ENCODE data around the gene OXGR1. TPM values are rescaled to one million over a fixed set of nuclear protein-coding genes. Genes with fewer than 3 reads are reported as not detected.

The OXGR1 gene
- total RNA-seq, 1 experiment from 2014 or later = not detected

DNA sequence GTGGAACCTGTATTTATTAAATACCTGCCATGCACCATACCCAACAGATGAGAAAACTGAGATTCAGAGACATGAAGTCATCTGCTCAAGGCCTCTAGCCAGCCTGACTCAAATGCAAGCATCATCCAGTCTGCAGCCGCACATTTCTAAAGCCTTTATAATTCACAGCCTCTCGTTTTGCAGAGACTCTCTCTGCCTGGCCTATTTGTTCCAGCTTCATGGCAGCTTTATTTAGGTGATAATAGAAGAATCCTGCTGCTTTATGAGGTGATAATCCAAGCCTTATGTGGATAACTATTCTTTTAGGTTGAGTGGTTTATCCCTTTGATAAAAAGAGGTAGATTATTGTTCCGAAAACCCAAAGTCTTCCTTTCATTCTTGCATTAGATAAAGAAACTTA, 58.4 kb downstream of the OXGR1 start:
- intact Hi-C loops (cut with micrococcal nuclease; ENCODE audit: unreplicated experiment) = no loop called here
- ChIA-PET CTCF (no interaction called here), POLR2A (no interaction called here)
- H3K9me3 ChIP-seq (ENCODE audit: control insufficient read depth, insufficient read depth, low read depth, low read length) = no peaks in the 10 kb centered on the region
- no peak overlapping the region for H3K27ac ChIP-seq (ENCODE audit: low read length)
- BruUV-seq (replicated peaks) = no TSS peak
- TF ChIP-seq POLR2AphosphoS5 (IDR thresholded peaks at IDR 0.05; ENCODE audit: low read depth, low read length) = no peak
- TF ChIP-seq, protein P1, sequence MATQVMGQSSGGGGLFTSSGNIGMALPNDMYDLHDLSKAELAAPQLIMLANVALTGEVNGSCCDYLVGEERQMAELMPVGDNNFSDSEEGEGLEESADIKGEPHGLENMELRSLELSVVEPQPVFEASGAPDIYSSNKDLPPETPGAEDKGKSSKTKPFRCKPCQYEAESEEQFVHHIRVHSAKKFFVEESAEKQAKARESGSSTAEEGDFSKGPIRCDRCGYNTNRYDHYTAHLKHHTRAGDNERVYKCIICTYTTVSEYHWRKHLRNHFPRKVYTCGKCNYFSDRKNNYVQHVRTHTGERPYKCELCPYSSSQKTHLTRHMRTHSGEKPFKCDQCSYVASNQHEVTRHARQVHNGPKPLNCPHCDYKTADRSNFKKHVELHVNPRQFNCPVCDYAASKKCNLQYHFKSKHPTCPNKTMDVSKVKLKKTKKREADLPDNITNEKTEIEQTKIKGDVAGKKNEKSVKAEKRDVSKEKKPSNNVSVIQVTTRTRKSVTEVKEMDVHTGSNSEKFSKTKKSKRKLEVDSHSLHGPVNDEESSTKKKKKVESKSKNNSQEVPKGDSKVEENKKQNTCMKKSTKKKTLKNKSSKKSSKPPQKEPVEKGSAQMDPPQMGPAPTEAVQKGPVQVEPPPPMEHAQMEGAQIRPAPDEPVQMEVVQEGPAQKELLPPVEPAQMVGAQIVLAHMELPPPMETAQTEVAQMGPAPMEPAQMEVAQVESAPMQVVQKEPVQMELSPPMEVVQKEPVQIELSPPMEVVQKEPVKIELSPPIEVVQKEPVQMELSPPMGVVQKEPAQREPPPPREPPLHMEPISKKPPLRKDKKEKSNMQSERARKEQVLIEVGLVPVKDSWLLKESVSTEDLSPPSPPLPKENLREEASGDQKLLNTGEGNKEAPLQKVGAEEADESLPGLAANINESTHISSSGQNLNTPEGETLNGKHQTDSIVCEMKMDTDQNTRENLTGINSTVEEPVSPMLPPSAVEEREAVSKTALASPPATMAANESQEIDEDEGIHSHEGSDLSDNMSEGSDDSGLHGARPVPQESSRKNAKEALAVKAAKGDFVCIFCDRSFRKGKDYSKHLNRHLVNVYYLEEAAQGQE (IDR thresholded peaks at IDR 0.05; ENCODE audit: insufficient read depth in 1 of 2, low read depth in 2 of 2, low read length in 1 of 2) = no peak
- TF ChIP-seq TCF7L2 (IDR thresholded peaks at IDR 0.05; ENCODE audit: low read depth, low read length) = no peak
- no peak for TF ChIP-seq SIN3A (IDR thresholded peaks at IDR 0.05; ENCODE audit: borderline replicate concordance, insufficient read depth, low read depth, low read length)
- TF ChIP-seq, protein P2, sequence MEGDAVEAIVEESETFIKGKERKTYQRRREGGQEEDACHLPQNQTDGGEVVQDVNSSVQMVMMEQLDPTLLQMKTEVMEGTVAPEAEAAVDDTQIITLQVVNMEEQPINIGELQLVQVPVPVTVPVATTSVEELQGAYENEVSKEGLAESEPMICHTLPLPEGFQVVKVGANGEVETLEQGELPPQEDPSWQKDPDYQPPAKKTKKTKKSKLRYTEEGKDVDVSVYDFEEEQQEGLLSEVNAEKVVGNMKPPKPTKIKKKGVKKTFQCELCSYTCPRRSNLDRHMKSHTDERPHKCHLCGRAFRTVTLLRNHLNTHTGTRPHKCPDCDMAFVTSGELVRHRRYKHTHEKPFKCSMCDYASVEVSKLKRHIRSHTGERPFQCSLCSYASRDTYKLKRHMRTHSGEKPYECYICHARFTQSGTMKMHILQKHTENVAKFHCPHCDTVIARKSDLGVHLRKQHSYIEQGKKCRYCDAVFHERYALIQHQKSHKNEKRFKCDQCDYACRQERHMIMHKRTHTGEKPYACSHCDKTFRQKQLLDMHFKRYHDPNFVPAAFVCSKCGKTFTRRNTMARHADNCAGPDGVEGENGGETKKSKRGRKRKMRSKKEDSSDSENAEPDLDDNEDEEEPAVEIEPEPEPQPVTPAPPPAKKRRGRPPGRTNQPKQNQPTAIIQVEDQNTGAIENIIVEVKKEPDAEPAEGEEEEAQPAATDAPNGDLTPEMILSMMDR (IDR thresholded peaks at IDR 0.05) = no peak
- in situ Hi-C loops (cut with HindIII; ENCODE audit: low pct_unique_long_range_greater_than_20kb, low sequenced_read_pairs) = no loop called here
- H3K4me3 ChIP-seq (ENCODE audit: low read depth in 2 of 2, low read length in 2 of 2) = no peak overlapping the region
- no peak for DNase-seq (ENCODE audit: low read depth, low spot score)
- ATAC-seq = no peak
- no peaks in the 10 kb centered on the region for H3K4me1 ChIP-seq (ENCODE audit: control insufficient read depth, insufficient read depth, low read length)
- no peaks in the 10 kb centered on the region for H3K36me3 ChIP-seq (ENCODE audit: control insufficient read depth, insufficient read depth, low read length)
- no peaks in the 10 kb centered on the region for H3K27me3 ChIP-seq (ENCODE audit: control insufficient read depth, insufficient read depth, low read length)

Other genes with a start within 250 kb of the OXGR1 start
- gene MBNL2, start 227.9 kb upstream of the OXGR1 start, total RNA-seq (2021; ENCODE audit: unreplicated experiment) = 103 TPM

All from Panc1 (cell line).